AG09309 (cell line): ENCODE data around the gene RPP25L.

Experiments used
- DNase-seq: peaks from one replicate; pipeline ENCODE4 v3.0.0-alpha.2; 2010; ENCODE audit warnings: low read depth
- H3K4me3 ChIP-seq: 2 replicates; pipeline ENCODE4 v1.5.1; 2011; ENCODE audit warnings: mild to moderate bottlenecking, low read depth, low read length, moderate library complexity; ENCODE audit not compliant: control insufficient read depth
- CTCF ChIP-seq: IDR thresholded peaks from 2 replicates; pipeline ENCODE4 v1.5.1; 2011; ENCODE audit warnings: mild to moderate bottlenecking, low read depth, low read length, inconsistent platforms; ENCODE audit not compliant: insufficient read depth, control insufficient read depth; ENCODE audit errors: missing control alignments

The RPP25L gene

GRCh38 chr9:34570376-34570775 lies 41.5 kb downstream of the RPP25L start:
- no peak overlapping the region for H3K4me3 ChIP-seq
- no peak for TF ChIP-seq CTCF
- no peak for DNase-seq

- TF ChIP-seq CTCF: no peak
- DNase-seq: no peak
- H3K4me3 ChIP-seq: no peak overlapping the region
Measured at GRCh38 chr9:34568774-34569173, 43.1 kb downstream of the RPP25L start.

GRCh38 chr9:34568133-34568532 lies 43.8 kb downstream of the RPP25L start:
- DNase-seq: no peak
- TF ChIP-seq CTCF: no peak

GRCh38 chr9:34566972-34567371 lies 44.9 kb downstream of the RPP25L start:
- no peak for TF ChIP-seq CTCF
- no peak overlapping the region for H3K4me3 ChIP-seq
- DNase-seq: no peak

More at GRCh38 chr9:34568133-34568532, 43.8 kb downstream of the RPP25L start:
- no peak overlapping the region for H3K4me3 ChIP-seq

GRCh38 chr9:34566322-34566721 lies 45.6 kb downstream of the RPP25L start:
- TF ChIP-seq CTCF: no peak
- no peak overlapping the region for H3K4me3 ChIP-seq
- no peak for DNase-seq

- no peak overlapping the region for H3K4me3 ChIP-seq
- no peak for TF ChIP-seq CTCF
- no peak for DNase-seq
Measured at GRCh38 chr9:34565856-34566255, 46.0 kb downstream of the RPP25L start.

GRCh38 chr9:34564617-34565016 lies 47.3 kb downstream of the RPP25L start:
- DNase-seq: no peak
- no peak overlapping the region for H3K4me3 ChIP-seq
- no peak for TF ChIP-seq CTCF
